HG03025 (cell line): Measurements from ENCODE around the gene KCP.
"Not testable (repeated sequence)": the region's sequence is repeated elsewhere in the genome, so short reads cannot be mapped to it uniquely, and the experiment has no call there.

Source experiments
- ATAC-seq: cut with Tn5 transposase; IDR thresholded peaks from one replicate; pipeline ENCODE4 v1.9.1; 2021; ENCODE audit warnings: mild to moderate bottlenecking, moderate library complexity; ENCODE audit not compliant: unreplicated experiment, low FRiP score

The KCP gene

DNA sequence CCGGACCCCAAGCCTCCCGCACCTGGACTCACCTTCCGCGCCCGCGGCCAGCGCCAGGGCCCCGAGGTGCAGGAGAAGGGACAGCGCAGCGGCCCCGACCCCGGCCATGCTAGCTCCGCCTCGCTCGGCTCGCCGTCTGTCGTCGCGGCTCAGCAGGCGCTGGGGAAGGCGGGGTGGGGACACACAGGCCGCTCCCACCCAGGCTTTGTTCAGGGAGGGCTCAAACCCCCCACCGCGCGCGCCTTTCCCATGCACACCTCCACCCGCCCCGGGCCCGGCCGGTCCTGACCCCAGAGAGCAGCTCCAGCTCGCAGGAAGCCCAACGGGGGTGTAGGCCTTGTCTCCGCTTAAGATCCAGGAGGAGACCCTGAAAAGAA, at the start of gene KCP:
TSS of gene KCP (minus strand) at position 141 of the 377 bp plus-strand sequence. CDS start at position 108, 33 bp downstream.
- no peak for ATAC-seq

DNA sequence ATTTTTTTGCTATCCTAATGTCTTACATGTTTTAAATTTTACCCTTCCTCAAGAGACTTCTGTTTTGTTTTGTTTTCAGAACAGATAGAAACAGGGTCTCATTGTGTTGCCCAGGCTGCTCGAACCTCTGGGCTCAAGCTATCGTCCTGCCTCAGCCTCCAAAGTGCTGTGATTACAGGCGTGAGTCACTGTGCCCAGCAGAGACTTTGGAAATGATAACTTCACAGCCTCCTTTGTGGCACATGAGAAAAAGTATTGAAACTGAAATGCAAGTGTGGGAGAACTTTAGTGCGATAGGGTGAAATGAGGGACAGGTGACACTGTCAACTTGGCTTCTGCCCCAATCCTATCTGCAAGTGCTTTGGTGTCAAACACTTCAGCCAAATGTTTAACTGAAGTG, 48.8 kb upstream of the KCP start:
- ATAC-seq: no peak

DNA sequence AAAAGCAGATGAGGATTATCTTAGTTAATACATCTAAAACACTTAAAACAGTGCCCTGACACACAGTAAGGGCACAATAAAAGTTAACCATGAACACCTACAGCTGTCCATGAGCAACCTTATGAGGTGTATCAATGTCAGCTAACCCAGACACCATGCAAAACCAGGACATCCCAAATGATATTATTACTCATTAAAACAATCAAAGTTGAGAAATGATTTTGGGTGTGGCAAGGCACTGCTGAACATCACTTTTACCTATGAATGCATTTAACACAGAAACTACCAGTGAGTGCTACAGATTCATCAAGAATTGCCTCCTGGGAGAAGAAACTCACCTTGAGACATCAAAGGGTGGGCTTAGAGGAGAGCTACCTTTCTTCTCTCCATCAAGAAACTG, 45.5 kb upstream of the KCP start:
- no peak for ATAC-seq

DNA sequence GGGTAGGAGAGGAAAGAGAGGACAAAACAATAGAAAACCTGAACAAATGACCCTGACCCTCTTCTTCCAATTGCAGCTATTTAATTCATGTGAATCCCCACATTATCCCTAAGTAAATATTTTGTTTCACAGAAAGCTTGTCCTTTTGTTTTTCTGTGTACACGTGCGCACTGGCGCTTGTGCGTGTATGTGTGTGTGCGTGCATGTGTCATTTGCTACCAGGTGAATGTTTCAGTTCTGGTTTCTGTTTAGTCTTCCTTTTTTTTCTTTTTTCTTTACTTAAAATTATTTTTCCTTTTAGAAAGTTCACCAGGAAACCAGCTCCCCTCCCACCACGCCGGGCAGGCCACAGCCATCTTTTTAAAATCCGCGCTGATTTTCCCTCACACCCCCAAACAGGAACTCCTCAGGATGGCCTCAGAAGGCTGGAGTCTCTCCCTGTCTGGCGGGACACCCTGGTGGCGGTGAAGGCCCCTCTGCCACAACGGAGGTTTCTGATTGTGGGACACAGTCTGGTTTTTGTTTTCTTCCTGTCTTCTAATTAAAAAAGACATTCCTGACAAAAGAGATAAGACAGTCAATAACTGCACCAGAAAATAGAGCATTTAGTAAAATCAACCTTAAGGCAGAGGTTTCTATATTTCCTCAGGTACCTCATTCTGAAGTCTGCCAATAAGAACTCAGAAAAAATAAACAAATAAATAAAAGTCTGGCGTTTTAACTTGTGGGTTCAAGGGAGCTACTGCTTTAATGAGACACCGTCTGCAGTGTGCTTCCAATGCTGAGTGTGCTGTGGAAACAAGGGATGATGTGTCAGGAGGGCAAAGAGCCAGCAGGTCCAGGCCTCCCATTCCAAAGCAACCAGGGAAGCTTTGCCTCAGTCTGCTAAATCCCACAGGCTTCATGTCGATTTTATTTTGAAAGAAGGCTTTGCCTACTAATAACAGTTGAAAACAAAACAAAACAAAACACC, 44.6 kb upstream of the KCP start:
- ATAC-seq: peak; percentile 53

DNA sequence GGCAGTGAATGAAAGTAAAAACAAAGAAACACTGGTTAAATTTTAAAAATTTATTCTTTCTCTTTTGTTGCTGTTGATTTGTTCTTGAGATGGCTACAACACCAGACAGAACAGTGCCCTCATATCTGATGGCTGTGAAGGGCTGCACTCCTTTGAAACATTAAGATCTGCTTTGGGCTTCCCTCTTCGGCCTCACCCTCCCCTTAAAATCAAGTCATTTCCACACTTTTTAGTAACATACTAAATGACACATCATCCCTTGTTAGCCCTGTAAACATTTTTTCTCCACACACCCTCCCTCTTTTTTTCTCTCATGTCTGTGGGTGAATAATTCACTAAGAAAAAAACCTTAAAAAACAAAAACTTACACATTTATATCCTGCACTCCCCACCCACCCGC, 43.6 kb upstream of the KCP start:
- no peak for ATAC-seq

DNA sequence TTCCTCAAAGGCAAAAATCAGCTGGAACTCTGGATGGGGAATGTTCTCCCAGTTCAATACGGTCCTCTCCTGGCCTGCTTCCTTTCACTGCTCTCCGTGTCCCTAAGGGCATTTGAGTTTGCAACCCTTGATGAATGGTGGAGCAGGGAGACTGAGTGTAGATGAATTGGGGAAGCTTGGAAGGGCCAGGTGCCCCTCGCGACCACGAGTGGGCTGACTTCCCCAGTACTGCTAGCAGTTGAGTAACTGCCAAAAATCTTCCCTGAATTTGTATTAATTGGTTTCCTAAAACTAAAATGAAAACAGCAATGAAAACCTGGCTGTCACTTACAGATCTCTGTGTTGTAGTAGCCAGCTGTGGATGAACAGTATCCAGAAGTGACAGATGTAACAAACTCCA, 40.8 kb upstream of the KCP start:
- no peak for ATAC-seq

DNA sequence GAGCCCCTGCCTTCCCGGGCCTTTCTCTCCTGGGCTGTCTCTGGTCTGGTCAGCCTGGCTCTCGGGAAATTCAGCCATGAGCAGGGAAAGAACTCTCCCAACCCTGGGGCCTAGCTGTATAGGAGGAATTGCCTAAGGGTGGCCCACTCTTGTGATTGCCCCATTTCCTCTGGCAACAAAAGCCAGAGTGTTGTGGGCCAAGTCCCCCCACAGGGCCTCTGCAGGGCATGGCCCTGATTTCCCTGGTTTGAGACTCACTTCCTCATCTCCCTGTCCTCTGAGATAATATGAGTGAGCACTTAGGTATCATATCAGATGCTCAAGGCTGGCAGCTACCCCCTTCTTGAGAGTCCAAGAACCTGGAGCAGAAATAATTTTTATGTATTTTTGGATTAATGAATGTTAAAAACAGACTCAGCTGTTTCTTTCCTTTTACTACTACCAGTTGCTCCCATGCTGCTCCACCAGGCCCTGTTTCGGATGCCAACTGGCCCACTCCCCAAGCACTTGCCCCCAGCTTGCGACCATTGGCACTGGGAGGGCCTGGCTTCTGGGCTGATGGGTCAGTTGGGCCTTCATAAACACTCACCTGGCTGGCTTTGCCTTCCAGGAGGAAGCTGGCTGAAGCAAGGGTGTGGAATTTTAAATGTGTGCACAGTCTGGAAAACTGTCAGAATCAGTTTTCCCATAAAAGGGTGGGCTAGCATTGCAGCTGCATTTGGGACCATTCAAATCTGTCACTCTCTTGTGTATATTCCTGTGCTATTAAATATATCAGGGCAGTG, 38.7 kb upstream of the KCP start:
- no peak for ATAC-seq

DNA sequence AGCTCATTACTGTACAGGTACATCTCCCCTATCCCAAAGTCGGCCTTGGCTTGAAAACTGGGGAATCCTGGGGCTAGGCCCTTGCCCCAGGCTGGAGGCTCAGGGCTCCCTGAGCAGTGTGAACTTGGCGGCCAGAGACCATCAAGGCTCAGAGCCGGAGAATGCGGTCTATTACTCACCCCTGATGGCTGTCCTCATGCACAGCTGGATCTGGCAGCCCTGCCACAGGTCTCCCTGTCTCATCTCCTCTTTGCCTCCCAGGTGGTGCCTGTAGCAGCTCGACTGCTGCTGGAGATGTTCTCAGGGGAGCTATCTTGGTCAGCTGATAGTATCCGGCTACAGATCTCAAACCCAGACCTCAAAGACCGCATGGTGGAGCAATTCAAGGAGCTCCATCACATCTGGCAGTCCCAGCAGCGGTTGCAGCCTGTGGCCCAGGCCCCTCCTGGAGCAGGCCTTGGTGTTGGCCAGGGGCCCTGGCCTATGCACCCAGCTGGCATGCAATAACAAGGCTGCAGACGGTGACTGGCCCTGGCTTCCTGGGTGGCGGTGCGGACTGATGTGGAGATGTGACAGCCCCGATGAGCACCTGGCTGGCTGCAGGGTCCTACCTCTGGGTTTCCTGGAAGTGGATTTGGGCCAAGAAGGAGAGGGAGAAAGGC, 37.9 kb upstream of the KCP start:
- ATAC-seq: no peak

DNA sequence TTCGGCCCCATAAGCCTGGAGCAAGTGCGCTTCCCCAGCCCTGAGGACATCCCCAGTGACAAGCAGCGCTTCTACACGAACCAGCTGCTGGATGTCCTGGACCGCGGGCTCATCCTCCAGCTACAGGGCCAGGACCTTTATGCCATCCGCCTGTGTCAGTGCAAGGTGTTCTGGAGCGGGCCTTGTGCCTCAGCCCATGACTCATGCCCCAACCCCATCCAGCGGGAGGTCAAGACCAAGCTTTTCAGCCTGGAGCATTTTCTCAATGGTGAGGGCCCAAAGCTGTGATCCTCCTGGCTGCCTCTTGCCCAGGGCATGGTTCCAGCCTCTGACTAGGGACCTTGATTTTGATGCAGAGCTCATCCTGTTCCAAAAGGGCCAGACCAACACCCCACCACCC, 37.3 kb upstream of the KCP start:
- no peak for ATAC-seq

DNA sequence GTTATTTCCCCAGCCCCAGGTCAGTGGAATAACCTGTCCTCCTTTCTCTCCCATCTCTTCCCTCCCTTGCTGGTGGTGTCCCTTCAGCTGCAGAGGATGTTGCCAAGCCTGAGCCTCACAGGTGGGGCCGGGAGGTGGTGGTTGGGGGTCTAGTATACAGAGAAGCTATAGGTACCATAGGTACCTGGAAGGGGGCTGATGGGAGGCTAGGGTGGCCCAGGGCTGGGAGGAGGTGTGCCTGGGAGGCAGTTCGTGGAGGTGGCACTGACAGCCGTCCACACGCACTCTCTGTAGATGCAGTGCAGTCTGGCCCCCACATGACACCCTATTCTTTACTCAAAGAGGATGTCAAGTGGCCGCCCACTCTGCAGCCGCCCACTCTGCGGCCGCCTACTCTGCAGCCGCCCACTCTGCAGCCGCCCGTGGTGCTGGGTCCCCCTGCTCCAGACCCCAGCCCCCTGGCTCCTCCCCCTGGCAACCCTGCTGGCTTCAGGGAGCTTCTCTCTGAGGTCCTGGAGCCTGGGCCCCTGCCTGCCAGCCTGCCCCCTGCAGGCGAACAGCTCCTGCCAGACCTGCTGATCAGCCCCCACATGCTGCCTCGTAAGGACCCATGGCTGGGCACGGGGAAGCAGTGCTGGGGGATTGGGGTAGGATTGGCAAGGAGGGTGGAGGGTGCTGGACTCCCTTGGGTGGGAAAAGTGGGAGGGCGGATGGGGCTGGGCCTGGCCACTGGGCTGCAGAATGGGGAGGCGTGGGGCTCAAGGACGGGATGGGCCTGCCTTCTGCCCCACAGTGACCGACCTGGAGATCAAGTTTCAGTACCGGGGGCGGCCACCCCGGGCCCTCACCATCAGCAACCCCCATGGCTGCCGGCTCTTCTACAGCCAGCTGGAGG, 36.7 kb upstream of the KCP start:
- no peak for ATAC-seq

DNA sequence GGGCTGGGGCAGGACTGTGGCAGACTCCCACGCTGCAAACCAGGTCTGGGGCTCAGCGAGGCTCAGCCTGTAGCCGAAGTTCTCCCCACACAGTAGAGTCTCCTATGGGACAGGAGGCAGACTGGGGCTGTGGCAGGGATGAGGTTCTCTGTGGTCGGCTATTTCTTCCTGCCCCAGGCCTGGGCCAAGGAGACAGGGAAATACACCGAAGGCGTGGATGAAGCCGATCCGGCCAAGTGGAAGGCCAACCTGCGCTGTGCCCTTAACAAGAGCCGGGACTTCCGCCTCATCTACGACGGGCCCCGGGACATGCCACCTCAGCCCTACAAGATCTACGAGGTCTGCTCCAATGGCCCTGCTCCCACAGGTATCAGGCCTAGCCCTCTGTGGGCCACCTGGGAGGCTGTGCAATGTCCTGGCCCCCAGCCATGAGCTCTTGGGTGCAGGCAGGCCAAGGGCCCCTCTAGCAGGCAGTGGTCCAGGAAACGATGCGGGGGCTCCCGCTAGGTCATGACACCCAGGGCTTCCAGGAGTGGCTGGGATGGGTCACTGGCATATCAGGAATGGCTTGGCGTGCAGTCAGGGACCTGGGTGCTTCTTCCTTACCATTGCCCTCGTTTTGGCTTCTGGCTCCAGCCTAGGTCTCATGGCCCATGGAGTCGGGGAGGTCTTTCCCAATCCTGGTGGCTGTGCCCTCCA, 35.3 kb upstream of the KCP start:
- no peak for ATAC-seq

DNA sequence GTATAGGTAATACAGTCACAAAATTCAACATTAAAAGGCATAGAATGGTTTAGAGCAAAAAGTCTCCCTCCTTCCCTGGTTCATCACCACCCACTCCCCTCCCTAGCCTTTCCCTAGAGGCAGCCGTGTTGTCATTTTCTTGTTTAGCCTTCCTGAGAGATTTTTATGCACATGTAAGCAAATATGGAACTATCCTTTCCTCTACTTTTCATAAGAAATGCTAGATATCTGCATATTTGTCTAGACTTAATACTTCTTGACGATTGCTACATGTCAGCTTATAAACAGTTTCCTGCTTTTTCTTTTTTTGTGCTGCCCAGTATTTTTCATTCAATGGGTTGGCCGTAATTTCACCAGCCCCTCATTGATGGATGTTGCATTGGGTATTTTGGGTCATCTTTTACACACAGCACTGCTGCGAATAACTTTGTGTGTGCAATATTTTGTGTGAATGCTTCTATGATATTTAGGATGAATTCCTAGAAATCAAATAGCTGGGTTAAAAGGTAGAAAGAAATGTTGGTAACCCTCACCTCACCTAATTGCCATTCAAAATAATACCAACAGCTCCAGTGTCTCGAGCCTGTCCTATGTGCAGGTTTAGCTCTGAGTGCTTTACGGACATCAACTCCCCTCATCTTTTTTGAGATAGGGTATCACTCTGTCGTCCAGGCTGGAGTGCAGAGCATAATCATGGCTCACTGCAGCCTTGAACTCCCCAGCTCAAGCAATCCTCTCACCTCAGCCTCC, 34.2 kb upstream of the KCP start:
- ATAC-seq: no peak

DNA sequence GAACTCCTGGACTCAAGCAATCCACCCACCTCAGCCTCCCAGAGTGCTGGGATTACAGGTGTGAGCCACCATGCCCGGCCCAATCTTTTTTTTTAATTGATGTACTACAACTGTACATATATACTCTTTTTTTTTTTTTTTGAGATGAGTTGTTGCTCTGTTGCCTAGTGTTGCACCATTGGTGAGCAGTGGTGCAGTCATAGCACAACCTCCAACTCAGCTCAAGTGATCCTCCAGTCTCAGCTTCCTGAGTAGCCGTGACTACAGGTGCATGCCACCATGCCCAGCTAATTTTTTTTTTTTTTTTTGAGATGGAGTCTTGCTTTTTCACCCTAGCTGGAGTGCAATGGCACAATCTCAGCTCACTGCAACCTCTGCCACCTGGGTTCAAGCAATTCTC, 32.7 kb upstream of the KCP start:
- not testable (repeated sequence) for ATAC-seq

DNA sequence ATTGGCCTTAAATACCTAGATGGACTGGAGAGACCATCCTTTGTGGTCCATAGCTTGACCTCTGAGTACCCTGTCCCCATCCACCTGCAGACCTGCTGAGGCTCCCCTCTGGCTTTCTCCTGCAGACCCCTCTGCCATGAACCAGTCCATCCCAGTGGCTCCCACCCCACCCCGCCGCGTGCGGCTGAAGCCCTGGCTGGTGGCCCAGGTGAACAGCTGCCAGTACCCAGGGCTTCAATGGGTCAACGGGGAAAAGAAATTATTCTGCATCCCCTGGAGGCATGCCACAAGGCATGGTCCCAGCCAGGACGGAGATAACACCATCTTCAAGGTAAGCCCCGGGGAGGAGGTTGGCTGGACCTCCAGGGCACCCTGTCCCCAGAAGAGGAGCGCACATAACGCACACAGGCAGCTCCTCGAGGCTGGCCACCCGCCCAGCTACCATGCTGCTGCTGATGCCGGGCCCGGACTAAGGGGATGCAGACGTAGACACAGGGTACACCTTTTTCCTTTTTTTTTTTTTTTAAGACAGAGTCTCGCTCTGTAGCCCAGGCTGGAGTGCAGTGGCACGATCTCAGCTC, 31.5 kb upstream of the KCP start:
- no peak for ATAC-seq

DNA sequence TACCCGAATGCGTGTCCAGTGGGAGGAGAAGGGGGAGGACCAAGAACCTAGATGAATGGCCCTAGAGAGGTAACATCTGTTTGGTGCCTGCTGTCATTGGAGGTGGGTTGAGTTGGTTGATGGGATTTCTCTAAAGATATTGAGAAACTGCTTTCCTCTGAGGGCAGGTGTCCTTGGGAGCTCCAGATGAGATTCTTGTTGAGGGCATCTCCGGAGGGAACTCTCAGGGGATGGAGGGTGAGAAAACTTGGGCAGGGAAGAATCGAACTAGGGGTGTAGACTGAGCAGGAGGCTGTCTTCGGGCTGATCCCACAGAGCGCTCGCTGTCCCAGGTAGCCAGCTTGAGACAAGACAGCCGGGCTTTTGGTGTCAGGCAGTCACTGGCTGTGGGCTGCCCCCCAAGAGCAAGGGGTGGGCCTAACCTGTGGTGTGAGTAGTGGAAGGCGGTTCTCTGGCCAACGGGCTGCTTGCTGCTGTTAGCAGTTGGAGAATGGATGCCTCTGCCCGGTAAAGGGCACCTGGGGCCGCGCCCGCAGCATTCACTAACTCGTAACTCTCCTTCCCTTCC, 30.9 kb upstream of the KCP start:
- no peak for ATAC-seq

DNA sequence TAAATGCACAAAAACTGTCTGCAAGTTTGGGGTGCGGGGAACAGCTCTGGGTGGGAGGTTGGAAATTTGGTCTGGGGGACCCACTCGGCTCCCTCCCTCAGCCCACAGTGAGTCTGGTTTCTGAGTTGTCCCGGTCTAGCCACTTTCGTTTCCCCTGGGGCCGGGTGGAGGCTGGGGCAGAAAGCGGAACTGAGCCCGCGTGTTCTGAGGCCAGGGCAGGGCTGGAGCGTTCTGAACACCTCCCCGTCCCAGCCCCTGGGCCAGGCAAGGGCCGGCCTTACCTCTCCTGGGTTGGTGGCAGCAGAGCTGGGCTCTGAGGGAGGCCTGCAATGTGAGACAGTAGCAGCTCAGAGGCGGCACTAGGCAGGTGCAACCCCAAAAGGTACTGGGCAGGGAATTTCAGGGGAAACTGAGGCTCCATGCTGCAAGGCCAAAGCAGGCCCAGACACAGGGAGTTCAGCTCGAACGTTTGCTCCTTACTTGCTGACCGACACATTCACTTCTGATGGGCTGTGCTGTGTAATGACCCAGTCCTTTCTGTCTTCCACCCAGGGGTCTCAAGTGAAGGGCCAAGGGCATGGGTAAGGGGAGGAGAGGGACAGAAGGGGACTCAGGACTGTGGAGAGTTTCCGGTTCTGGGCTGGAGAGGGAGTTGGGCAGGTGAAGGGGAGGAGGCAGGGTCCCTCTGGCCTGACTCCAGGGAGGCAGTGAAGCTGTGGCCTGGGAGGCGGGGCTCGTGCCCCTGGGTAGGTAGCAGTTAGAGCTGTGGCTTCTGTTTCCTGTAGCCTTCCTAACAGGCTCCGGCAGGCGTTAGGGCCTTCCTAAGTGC, 30.2 kb upstream of the KCP start:
- ATAC-seq: peak; percentile 62

DNA sequence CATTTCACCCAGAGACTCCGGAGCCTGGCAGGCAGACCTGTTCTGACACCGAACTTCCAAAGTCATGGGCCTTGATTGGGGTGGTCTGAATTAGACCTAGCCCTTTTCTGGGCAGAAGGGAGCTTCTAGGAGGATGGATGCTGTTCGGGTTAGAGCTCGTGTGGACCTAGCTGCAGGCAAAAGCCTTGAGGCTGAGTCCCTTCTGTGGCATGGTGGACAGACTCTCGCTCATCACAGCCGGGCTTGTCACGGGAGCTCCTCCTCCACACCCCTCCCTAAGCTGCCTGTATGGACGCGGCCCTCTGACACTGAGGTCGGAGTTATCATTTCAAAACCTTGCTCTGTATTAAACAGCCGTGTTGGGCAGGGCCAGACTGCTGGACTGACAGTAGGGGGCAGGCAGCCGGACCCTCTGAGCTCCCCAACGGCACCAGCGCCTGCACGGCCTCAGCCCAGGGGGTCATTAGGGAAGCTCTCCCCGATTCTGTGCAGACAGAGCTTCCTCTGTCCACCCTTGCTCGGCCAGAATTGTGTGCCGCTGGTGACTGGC, 29.4 kb upstream of the KCP start:
- peak; percentile 12 for ATAC-seq
